CD4-positive, alpha-beta T cell treated with Interleukin-17A for 1 hour (primary cell): ENCODE measurements around the gene KCNIP4.

ENCODE experiments used
- DNase-seq: peaks from one replicate; pipeline ENCODE4 v3.0.0-alpha.2; 2020

Gene KCNIP4

GRCh38 chr4:21327976-21328700 lies 620.4 kb downstream of the KCNIP4 start:
- no peak for DNase-seq

GRCh38 chr4:21320034-21320433 lies 628.5 kb downstream of the KCNIP4 start:
- DNase-seq: no peak

GRCh38 chr4:21307709-21308108 lies 640.9 kb downstream of the KCNIP4 start:
- DNase-seq: no peak

GRCh38 chr4:21304540-21304887 lies 644.1 kb downstream of the KCNIP4 start:
- DNase-seq: no peak

GRCh38 chr4:21290562-21290961 lies 658.0 kb downstream of the KCNIP4 start:
- DNase-seq: no peak

- DNase-seq: no peak
Measured at GRCh38 chr4:21276046-21276445, 672.5 kb downstream of the KCNIP4 start.

- DNase-seq: no peak
Measured at GRCh38 chr4:21271439-21272052, 677.0 kb downstream of the KCNIP4 start.

- DNase-seq: no peak
Measured at GRCh38 chr4:21248331-21248730, 700.2 kb downstream of the KCNIP4 start.

- no peak for DNase-seq
Measured at GRCh38 chr4:21242163-21242562, 706.4 kb downstream of the KCNIP4 start.

GRCh38 chr4:21226637-21227538 lies 721.7 kb downstream of the KCNIP4 start:
- DNase-seq: no peak

- no peak for DNase-seq
Measured at GRCh38 chr4:21211846-21212245, 736.7 kb downstream of the KCNIP4 start.

GRCh38 chr4:21209860-21210259 lies 738.7 kb downstream of the KCNIP4 start:
- DNase-seq: no peak

GRCh38 chr4:21205821-21206531 lies 742.6 kb downstream of the KCNIP4 start:
- DNase-seq: no peak

- DNase-seq: no peak
Measured at GRCh38 chr4:21203416-21203815, 745.2 kb downstream of the KCNIP4 start.

GRCh38 chr4:21202959-21203358 lies 745.6 kb downstream of the KCNIP4 start:
- no peak for DNase-seq

- DNase-seq: no peak
Measured at GRCh38 chr4:21198683-21199082, 749.9 kb downstream of the KCNIP4 start.

GRCh38 chr4:21195682-21196081 lies 752.9 kb downstream of the KCNIP4 start:
- DNase-seq: no peak

- no peak for DNase-seq
Measured at GRCh38 chr4:21192367-21192766, 756.2 kb downstream of the KCNIP4 start.

GRCh38 chr4:21191317-21191716 lies 757.3 kb downstream of the KCNIP4 start:
- no peak for DNase-seq

- no peak for DNase-seq
Measured at GRCh38 chr4:21184788-21185187, 763.8 kb downstream of the KCNIP4 start.

- no peak for DNase-seq
Measured at GRCh38 chr4:21181716-21182115, 766.9 kb downstream of the KCNIP4 start.

- DNase-seq: no peak
Measured at GRCh38 chr4:21177871-21178270, 770.7 kb downstream of the KCNIP4 start.

- no peak for DNase-seq
Measured at GRCh38 chr4:21177092-21177491, 771.5 kb downstream of the KCNIP4 start.
